GM19193 (cell line): ENCODE data around the gene PLPP1.

Source experiments
- POLR2A ChIP-seq: IDR thresholded peaks from 4 replicates; pipeline ENCODE4 v1.6.1; 2011; ENCODE audit not compliant: insufficient read depth, insufficient read length; ENCODE audit errors: extremely low read depth

Gene PLPP1

GRCh38 chr5:55554585-55555202 is 19.9 kb upstream of the PLPP1 start:
- no peak for TF ChIP-seq POLR2A

DNA sequence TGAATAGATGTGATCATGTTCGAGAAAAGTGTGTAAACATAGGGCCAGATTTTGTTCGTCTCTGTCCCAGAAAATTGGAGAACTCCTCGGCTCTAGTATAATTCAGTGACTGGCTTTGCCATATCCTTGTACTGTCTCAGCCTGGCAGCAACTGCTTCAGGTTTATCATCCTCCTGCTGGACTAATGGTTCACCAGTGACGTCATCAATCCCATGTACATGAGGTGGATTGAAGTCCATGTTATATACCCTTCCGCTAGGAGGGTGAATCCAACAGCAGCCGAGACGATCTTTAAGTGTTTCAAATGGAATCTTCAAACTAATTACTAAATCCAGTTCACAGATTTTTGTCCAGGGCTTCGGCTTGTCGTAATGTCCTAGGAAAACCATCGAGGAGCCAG is 17.1 kb upstream of the PLPP1 start:
- TF ChIP-seq POLR2A: no peak

GRCh38 chr5:55551358-55551757 is 16.6 kb upstream of the PLPP1 start:
- TF ChIP-seq POLR2A: no peak

GRCh38 chr5:55547781-55548180 is 13.0 kb upstream of the PLPP1 start:
- TF ChIP-seq POLR2A: no peak

DNA sequence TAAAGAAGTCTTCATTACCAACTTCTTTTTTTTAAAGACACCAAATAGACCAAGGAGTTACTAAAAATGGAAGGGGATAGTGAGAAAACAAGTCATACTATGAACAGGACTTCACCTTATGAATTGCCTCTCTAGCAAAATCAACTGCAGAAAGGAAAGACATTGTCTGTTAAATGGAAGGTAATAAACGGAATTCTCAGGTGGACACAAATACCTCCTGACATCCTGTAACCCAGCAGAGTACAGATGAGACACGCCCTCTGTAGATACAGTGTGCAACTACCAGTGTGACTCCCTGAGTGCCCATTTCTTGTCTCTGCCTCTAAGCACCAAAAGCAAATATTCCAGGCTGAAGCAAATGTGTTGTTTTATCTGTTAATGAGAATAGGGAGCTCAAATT is 12.2 kb upstream of the PLPP1 start:
- TF ChIP-seq POLR2A: no peak

DNA sequence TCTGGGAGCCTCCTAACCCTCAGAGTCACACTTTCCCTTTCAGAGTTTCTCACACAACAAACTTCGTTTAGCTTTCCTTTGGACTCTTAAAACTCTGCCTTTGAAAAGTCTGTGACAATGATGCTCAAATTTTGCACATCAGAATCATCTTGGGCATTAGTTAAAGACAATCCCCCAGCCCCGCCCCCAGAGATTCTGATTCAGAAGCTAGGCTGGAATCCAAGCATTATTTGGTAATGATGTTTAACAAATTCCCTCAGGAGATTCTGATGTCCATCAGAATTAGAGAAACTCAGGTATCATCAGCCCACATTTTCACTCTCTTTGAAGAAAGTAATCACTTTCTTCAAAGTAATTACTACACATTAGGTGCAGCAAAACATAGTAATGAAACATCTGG is 9.6 kb upstream of the PLPP1 start:
- no peak for TF ChIP-seq POLR2A

DNA sequence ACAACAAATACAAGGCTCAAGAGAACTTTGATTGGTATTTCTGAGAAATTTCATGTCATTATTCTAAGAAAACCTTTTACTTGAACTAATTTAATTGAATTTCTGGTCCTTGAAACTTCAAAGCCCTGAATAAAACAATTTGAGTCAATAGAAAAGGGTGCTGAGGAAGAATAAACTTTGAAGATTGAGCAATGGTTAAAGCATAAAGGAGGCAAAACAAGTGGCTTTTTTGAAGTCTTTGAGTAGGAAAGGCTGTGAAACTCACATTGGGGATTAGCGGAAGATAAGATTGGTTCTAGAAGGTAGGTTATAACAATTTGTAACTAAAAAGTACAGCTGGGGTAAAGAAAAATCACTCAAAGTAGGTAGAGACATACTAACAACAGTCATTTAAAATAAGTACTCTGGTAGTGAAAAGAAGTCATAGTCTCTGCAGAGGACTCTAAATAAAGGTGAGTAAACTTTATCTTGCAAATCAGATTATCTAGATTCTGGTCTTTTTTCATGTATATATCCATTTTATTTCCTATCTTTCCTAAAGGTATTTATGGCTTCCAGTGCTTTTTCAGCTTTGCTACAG is 6.4 kb upstream of the PLPP1 start:
- TF ChIP-seq POLR2A: no peak

DNA sequence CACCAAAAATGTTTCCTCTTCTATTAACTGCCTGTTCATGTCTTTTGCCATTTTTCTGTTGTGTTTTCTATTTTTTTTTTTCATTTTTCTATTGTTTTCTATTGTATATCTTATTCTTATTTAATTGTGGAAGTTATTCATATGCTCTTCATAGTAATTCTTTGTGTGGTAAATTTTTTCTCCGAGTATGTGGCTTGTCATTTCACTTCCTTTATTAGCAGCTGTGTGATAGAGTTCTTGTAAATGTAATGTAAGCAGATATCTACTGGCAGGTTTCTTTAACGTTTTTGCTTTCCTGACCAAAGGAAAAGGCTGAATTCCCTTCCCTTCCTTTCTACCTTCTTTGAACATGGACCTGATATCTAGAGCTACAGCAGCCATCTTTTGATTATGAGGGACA is 5.8 kb upstream of the PLPP1 start:
- TF ChIP-seq POLR2A: no peak

DNA sequence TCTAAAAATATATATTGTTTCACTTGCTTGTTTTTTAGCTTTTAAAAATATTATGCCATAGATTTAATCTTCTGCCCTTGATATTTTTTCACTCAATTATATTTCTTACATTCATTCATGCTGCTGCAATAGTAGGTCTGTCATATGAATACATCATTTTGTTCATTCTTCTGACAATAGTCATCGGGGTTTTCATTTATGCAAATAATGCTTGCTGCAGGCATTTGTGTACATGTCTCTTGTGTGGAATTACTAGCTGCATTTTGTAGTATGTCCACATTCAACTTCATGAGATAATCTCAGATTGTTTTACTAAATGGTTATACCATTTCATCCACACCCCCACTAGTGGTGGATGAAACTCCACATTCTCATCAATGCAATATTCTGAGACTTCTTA is 5.3 kb upstream of the PLPP1 start:
- no peak for TF ChIP-seq POLR2A

GRCh38 chr5:55538661-55539060 is 3.9 kb upstream of the PLPP1 start:
- TF ChIP-seq POLR2A: no peak

DNA sequence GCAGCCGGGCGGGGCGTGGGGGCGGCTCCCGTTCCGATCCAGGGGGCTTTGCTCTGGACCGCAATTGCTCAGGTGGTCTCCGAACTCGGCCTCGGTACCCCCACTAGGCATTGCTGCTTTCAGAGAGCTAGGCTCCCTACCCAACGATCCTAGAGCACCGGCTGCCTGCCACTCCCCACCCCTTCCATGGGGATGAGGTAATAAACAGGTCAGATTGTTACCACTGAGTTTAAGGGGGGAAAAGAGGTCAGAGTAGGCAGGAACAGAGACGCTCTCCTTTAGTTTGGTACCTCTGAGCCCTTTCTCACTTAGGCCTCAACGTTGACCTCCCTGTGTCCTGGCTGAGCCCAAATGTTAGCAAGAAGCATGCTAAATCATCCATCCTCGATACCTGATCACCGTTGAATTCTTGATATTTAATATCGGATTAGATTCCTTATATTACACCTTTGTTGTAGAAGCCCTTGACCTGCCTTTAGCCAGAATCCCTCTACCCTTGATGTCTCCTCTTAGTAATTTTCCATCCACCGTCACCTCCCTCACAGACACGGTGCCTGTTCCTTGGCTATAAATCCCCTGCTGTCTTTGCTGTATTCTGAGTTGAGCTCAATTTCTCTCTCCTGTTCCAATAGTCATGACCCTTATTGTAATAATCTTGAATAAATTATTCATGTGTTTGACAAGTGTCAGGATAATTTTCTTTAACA is 588 bp upstream of the PLPP1 start:
- TF ChIP-seq POLR2A: no peak

DNA sequence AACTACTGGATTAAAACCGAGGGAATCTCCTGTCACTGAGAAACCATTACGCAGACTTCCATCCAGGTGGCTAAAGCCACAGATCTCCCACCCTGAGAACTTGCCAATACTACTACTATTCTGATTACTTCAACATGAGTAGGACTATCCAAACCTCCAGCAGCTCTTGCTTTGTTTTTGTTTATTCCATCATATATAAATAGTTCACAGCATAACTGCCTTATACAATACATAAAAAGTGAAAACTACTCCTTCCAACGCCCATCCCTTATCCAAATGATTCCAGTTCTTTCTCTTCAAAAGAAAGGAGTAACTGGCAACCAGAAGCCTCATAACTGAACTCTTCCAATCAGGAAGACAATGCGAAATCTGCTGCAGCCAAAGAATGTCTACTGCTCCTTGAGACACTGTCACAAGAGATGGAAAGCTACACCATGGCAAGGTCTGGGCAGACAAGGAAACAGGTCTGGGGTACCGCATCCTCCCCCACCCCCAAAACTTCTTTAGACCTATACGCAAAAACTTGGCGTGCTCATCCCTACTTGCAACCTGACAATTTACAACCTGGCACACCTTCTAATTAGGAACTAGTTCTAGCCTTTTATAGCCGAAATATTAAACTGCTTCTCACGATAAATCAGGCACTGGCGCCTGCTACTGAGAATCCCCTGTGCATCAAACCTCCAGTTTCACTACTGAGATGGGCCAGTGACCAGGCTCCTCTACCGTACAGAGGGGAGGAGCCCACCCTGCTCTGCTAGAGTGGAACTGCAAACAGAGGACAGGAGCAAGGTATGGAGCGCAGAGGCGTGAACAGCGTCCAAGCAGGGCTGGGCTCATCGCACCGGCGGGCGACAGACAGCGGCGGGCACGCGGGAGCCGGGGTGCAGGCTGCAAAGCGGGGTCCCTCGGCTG is 986 bp downstream of the PLPP1 start:
- no peak for TF ChIP-seq POLR2A

DNA sequence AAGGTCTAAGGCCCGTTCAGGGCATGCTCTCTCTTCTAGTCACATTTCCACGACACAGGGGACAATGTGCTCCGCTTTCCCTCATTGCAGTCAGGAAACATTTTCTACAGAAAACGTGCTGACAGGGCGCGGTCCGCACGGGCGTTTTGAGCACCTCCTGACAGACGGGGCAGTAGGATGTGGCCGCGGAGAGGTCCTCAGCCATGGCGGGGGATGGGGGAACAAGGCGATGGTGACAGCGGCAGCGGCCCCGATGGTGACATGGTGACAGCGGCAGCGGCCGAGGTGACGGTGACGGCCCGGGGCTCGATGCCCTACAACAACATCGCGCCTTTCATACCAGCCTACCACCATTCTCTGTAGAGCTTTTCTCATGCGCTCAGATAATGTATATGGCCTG is 4.1 kb downstream of the PLPP1 start:
- no peak for TF ChIP-seq POLR2A

DNA sequence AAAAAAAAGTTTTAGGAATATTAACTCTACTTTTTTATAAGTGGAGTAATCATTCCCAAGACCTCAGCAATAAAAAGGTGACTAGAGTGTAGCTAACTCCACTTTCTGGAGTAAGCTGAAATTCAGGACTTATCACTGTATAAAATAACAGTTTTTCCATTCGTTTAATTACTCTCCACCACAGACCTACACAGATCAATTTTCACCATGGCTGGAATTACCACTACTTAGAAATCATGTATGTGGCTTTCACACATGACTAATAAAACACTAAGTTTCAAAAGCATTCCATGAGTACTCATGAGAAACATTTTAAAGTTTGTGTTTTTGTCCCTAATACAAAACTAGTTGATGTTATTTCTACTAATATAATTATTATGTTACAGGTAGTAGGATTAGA is 9.9 kb downstream of the PLPP1 start:
- TF ChIP-seq POLR2A: no peak

DNA sequence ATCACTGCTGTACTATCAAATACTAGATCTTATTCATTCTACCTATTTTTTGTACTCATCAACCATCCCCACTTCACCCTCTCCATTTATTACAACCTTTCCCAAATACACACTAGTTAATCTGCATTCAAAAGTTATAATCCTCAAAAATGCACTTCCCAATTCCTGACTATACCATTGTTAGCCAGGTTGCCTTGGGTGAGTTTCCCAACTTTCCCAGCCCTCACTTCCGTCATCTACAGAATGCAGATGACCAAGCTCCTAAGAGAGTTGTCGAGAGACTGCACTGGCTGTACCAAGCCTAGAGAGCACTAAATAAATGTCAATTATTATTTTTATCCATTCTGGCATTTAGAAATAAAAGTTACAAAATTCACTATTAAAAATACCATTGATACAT is 11.5 kb downstream of the PLPP1 start:
- TF ChIP-seq POLR2A: no peak
